Amygdala (tissue), 56 donors: ENCODE results near the gene NDUFA1.
"Not testable (repeated sequence)": the region's sequence is repeated elsewhere in the genome, so short reads cannot be mapped to it uniquely, and the experiment has no call there.

Source experiments
- DNase-seq, 56 donors: peaks; one replicate each; lab custom pipeline; 2025; lab: John Stamatoyannopoulos, UW

Gene NDUFA1

GRCh38 chrX:119871599-119872395 is at the start of gene NDUFA1, which contains the start of gene RNF113A:
Gene NDUFA1 (plus strand): TSS chrX:119871832. CDS start chrX:119871912, 80 bp downstream.
Gene RNF113A (minus strand): TSS chrX:119871733. CDS start chrX:119871613, 120 bp downstream.
- peak; percentile 2 to 87 (median 66) for DNase-seq

- not testable (repeated sequence) for DNase-seq
Observed at GRCh38 chrX:119824221-119824620, 47.4 kb upstream of the NDUFA1 start.

GRCh38 chrX:119826399-119826959 is 45.2 kb upstream of the NDUFA1 start:
- DNase-seq = no peak

- no peak for DNase-seq
Observed at GRCh38 chrX:119828446-119828845, 43.2 kb upstream of the NDUFA1 start.

DNA sequence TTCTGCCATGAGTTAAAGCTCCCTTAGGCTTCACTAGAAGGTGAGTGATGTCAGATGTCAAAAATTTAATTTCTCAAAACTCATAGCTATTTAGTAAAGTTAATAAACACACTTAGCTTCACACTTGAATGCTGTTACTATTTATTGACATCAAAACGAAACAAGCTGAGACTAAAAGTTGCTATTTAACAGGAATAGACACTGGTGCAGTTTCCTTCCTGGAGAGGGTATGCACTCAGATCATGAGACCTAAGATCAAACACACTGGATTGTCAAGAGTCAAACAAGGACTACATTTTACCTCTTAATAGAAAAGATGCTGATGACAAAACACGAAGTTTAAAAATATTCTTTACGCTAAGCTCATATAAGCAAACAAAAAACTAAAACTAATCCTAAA is 37.7 kb upstream of the NDUFA1 start:
- DNase-seq = no peak

DNA sequence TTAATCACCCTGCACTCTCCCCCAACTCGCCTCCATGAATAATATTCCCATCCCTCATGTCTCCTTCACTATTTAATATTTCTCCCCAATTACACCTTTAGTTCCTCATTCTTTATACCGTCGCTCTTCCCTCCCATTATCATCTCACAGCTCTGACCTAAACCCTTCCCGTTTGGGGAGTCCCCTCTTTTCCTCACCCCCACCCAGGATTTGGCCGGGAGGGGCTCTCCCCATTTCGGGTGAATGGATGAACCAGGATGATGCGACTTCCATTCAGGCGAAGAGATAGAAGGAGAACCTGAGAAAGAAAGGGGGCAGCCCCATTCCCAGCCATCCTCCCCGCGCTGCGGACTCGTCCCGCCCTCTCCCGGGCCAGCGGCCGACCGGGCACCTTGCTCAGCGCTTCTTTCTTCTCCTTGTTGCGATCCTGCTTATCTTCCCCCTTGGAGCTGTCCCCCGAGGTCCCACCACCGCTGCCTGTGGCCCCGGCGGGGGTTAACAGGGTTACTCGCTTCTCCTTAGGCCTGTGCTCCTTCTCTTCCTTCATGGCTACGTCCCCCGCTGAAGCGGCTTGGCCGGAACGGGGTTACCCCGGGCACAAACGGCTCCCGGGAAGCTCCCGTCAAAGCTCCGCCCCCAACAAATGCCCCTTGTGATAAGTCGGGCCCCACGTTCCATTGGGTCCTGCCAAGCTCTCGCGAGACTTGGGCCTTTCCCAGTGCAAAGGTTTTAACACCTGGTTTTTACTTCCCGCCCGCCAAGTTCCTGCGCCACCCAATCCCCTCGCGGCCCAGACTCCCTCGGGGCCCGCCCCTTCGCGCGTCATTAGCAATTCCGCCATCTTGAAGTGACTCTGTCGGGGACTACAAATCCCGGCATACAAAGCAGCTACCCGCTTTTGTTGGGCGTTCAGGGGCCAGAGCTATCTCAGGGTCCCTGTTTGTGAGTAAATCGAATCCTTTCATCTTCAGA is 19.0 kb upstream of the NDUFA1 start, which contains the start of gene UPF3B:
TSS of gene UPF3B (minus strand) at position 582 of the 972 bp plus-strand sequence. CDS start at position 547, 35 bp downstream.
- DNase-seq = peak; percentile 2 to 96 (median 87)

DNA sequence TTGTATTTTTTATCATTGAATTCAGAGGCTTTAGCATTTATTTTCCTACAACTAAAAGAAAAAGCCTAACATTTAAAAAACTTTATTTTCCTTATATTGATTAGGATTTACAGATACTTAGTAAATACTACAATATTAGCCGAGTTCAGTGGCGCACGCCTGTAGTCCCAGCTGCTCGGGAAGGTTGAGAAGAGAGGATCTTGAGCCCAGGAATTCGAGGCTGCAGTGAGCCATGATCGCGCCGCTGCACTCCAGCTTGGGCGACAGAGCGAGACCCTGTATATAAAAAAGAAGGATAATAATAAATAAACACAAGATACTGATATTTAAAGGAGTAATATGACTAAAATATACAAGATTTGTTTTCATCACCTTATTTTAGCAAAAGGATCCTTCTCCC is 18.2 kb upstream of the NDUFA1 start:
- peak in 5 of 56 donors; percentile 0 to 8 (median 1) for DNase-seq

- peak in 15 of 56 donors; percentile 0 to 27 (median 8) for DNase-seq
Observed at GRCh38 chrX:119870626-119871131, 953 bp upstream of the NDUFA1 start.

- DNase-seq = peak in 10 of 56 donors; percentile 13 to 61 (median 29)
Observed at GRCh38 chrX:119871245-119871598, 410 bp upstream of the NDUFA1 start.

GRCh38 chrX:119878740-119879139 is 7.1 kb downstream of the NDUFA1 start:
- no peak for DNase-seq

- DNase-seq = no peak
Observed at GRCh38 chrX:119880076-119880475, 8.4 kb downstream of the NDUFA1 start.

DNA sequence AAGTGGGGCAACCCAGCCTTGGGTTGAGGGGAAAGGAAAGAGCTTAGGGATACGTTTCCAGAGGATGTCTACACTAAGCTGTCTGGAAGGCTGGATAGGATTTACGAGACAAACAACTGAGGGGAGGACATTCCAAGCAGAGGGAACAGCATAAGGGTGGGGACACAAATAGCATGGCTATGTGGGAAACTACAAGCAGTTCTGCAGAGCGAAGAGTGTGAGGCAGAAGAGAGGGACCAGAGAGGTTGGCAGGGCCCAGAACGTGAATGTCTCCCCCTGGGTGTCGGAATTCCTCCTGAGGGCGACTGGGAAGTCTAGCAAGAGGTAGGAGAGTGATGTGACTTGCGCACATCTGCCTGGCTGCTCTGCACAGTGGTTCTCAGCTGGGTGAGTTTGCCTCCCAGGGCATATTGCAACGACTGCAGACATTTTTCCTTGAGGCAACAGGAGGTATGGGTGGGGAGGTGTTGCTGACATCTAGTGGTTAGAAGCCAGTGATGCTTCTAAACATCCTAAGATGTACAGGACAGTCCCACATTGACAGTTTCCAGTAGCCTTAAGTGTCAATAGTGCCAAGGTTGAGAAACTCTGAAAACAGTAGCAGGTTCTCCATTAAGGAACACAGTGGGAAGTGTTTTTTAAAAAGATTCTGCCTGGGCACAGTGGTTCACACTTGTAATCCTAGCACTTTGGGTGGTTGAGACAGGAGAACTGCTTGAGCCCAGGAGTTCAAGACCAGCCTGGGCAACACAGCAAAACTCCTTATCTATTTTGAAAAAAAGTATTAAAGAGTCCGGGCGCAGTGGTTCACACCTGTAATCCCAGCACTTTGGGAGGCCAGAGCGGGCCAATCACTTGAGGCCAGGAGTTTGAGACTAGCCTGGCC is 9.2 kb downstream of the NDUFA1 start:
- DNase-seq = peak in 8 of 56 donors; percentile 0 to 21 (median 1)

GRCh38 chrX:119885554-119886428 is 14.2 kb downstream of the NDUFA1 start:
- DNase-seq = peak in 1 of 56 donors; percentile 1

- peak in 22 of 56 donors; percentile 0 to 38 (median 1) for DNase-seq
Observed at GRCh38 chrX:119887721-119888425, 16.2 kb downstream of the NDUFA1 start.

GRCh38 chrX:119890626-119891025 is 19.0 kb downstream of the NDUFA1 start:
- not testable (repeated sequence) for DNase-seq

- DNase-seq = not testable (repeated sequence)
Observed at GRCh38 chrX:119891961-119892692, 20.5 kb downstream of the NDUFA1 start.

- peak in 10 of 56 donors; percentile 0 to 43 (median 2) for DNase-seq
Observed at GRCh38 chrX:119895843-119896326, 24.3 kb downstream of the NDUFA1 start, which contains the start of gene AKAP14. Gene AKAP14 (plus strand): TSS chrX:119895893. CDS start chrX:119903224, 7,331 bp downstream.
